SU-DHL-6 (cell line): ENCODE measurements around the gene ASCL4.

Source experiments
- H2AFZ ChIP-seq: fragments of 200-600 bp; sonication (generic); 2 replicates; pipeline ENCODE4 v1.6.1; 2014; ENCODE audit warnings: low read depth, mild to moderate bottlenecking, moderate library complexity, mixed read lengths, antibody characterized with exemption, low read length; ENCODE audit not compliant: severe bottlenecking
- H3F3A ChIP-seq: fragments of 200-600 bp; shearing (Covaris generic); 2 replicates; pipeline ENCODE4 v1.6.0; 2016; ENCODE audit warnings: antibody characterized with exemption, mild to moderate bottlenecking; ENCODE audit not compliant: insufficient read depth
- H3K27ac ChIP-seq: fragments of 200-600 bp; sonication (generic); 2 replicates; pipeline ENCODE4 v1.5.1; 2016; ENCODE audit warnings: low read depth, mild to moderate bottlenecking, low read length, moderate library complexity, mixed read lengths
- H3K27me3 ChIP-seq: fragments of 200-600 bp; sonication (generic), shearing (Covaris generic); 2 replicates; pipeline ENCODE4 v1.6.0; 2014; ENCODE audit warnings: mild to moderate bottlenecking, low read length
- H3K36me3 ChIP-seq: fragments of 200-600 bp; sonication (generic); 2 replicates; pipeline ENCODE4 v1.6.1; 2014; ENCODE audit warnings: mild to moderate bottlenecking, low read length, mixed read lengths
- H3K4me2 ChIP-seq: fragments of 300-600, 200-600 bp; shearing (Covaris generic), sonication (generic); 2 replicates; pipeline ENCODE4 v1.6.0; 2014; ENCODE audit warnings: low read length, low read depth, mild to moderate bottlenecking; ENCODE audit not compliant: poor library complexity, severe bottlenecking
- H3K4me3 ChIP-seq: fragments of 200-600 bp; sonication (generic); 2 replicates; pipeline ENCODE4 v1.5.1; 2014; ENCODE audit warnings: antibody characterized with exemption, low read length, mild to moderate bottlenecking, mixed read lengths; ENCODE audit not compliant: insufficient read depth, poor library complexity, severe bottlenecking
- H3K79me2 ChIP-seq: fragments of 200-600 bp; sonication (generic); 2 replicates; pipeline ENCODE4 v1.6.1; 2014; ENCODE audit warnings: mild to moderate bottlenecking, low read length, moderate library complexity; ENCODE audit not compliant: insufficient read depth
- H3K9ac ChIP-seq: fragments of 200-600 bp; sonication (generic); 2 replicates; pipeline ENCODE4 v1.7.0; 2014; ENCODE audit warnings: mild to moderate bottlenecking, low read length
- H3K9me2 ChIP-seq: fragments of 200-600 bp; sonication (generic); replicated peaks from 2 replicates; pipeline ENCODE4 v1.6.1; 2014; ENCODE audit warnings: low read length; ENCODE audit not compliant: insufficient read depth
- H3K9me3 ChIP-seq: fragments of 200-600 bp; sonication (generic); 2 replicates; pipeline ENCODE4 v1.6.1; 2014; ENCODE audit warnings: low read length, mixed read lengths; ENCODE audit not compliant: insufficient read depth
- H4K20me1 ChIP-seq: fragments of 200-600 bp; sonication (generic); 2 replicates; pipeline ENCODE4 v1.6.1; 2014; ENCODE audit warnings: low read depth, mild to moderate bottlenecking, antibody characterized with exemption, low read length, moderate library complexity, mixed read lengths
- CTCF ChIP-seq: fragments of 200-600 bp; sonication (generic); IDR thresholded peaks from one replicate; pipeline ENCODE4 v1.5.1; 2017; ENCODE audit warnings: antibody characterized with exemption, mild to moderate bottlenecking, low read length, moderate library complexity; ENCODE audit not compliant: insufficient read depth, poor library complexity, severe bottlenecking
- EZH2phosphoT487 ChIP-seq: fragments of 200-600 bp; sonication (generic), shearing (Covaris generic); conservative IDR thresholded peaks from 2 replicates; pipeline ENCODE4 v1.6.1; 2018; ENCODE audit warnings: mild to moderate bottlenecking, antibody characterized with exemption, low read length, moderate library complexity, mixed read lengths

ASCL4 gene

GRCh38 chr12:107731366-107731765 lies 43.1 kb upstream of the ASCL4 start:
- Histone ChIP-seq H3F3A (no peaks in the 10 kb centered on the region), H3K36me3 (peaks cover 3% of the 10 kb centered on the region; the same call in 1 of the 2 replicates), H3K9me3 (no peaks in the 10 kb centered on the region), H3K4me3 (no peak overlapping the region), H3K27me3 (no peaks in the 10 kb centered on the region), H4K20me1 (peaks cover 5% of the 10 kb centered on the region; the same call in 1 of the 2 replicates), H3K9ac (no peak overlapping the region), H3K79me2 (no peaks in the 10 kb centered on the region), H3K27ac (no peak overlapping the region), H2AFZ (no peak overlapping the region), H3K4me2 (no peak overlapping the region), H3K9me2 (no peaks in the 10 kb centered on the region)
- no peak for TF ChIP-seq EZH2phosphoT487
- no peak for TF ChIP-seq CTCF

- Histone ChIP-seq H3K4me2 (no peak overlapping the region), H3F3A (no peaks in the 10 kb centered on the region), H3K27me3 (no peaks in the 10 kb centered on the region), H3K9me2 (no peaks in the 10 kb centered on the region), H3K9ac (no peak overlapping the region), H3K27ac (no peak overlapping the region), H2AFZ (no peak overlapping the region), H3K4me3 (no peak overlapping the region), H3K79me2 (no peaks in the 10 kb centered on the region), H4K20me1 (peaks cover 5% of the 10 kb centered on the region; the same call in 1 of the 2 replicates), H3K36me3 (peaks cover 6% of the 10 kb centered on the region; the same call in 1 of the 2 replicates), H3K9me3 (no peaks in the 10 kb centered on the region)
- no peak for TF ChIP-seq EZH2phosphoT487
Observed at GRCh38 chr12:107732365-107732764, 42.1 kb upstream of the ASCL4 start.

- no peaks in the 10 kb centered on the region for H3K27me3 ChIP-seq
- no peak overlapping the region for H3K4me3 ChIP-seq
- H2AFZ ChIP-seq = no peak overlapping the region
- H3K9ac ChIP-seq = no peak overlapping the region
- peaks cover 5% of the 10 kb centered on the region; the same call in 1 of the 2 replicates for H4K20me1 ChIP-seq
- no peaks in the 10 kb centered on the region for H3K9me2 ChIP-seq
- TF ChIP-seq EZH2phosphoT487 (no peak), CTCF (no peak)
- no peak overlapping the region for H3K27ac ChIP-seq
- no peaks in the 10 kb centered on the region for H3F3A ChIP-seq
- H3K79me2 ChIP-seq = no peaks in the 10 kb centered on the region
- no peaks in the 10 kb centered on the region for H3K9me3 ChIP-seq
- H3K36me3 ChIP-seq = peaks cover 8% of the 10 kb centered on the region; the same call in 1 of the 2 replicates
- H3K4me2 ChIP-seq = no peak overlapping the region
Observed at GRCh38 chr12:107734139-107734538, 40.4 kb upstream of the ASCL4 start.

GRCh38 chr12:107735763-107736162 lies 38.7 kb upstream of the ASCL4 start:
- H3F3A ChIP-seq = no peaks in the 10 kb centered on the region

More at GRCh38 chr12:107735763-107736162, 38.7 kb upstream of the ASCL4 start:
- Histone ChIP-seq H4K20me1 (peaks cover 5% of the 10 kb centered on the region; the same call in 1 of the 2 replicates), H3K9me3 (no peaks in the 10 kb centered on the region), H3K27me3 (no peaks in the 10 kb centered on the region), H3K36me3 (peaks cover 16% of the 10 kb centered on the region), H2AFZ (no peak overlapping the region), H3K9ac (no peak overlapping the region), H3K27ac (no peak overlapping the region), H3K4me3 (no peak overlapping the region), H3K9me2 (no peaks in the 10 kb centered on the region), H3K4me2 (no peak overlapping the region), H3K79me2 (no peaks in the 10 kb centered on the region)
- TF ChIP-seq CTCF = no peak
- TF ChIP-seq EZH2phosphoT487 = no peak
